Measurements from ENCODE around the gene PXDN.
"Not testable (repeated sequence)": the region's sequence is repeated elsewhere in the genome, so short reads cannot be mapped to it uniquely, and the experiment has no call there.

PXDN gene

GRCh38 chr2:1706089-1706841 lies 38.0 kb downstream of the PXDN start:
- intact Hi-C loops (cut with micrococcal nuclease); H3K27ac Mint-ChIP-seq; H3K9me3 Mint-ChIP-seq; H3K4me3 Mint-ChIP-seq; H3K4me1 Mint-ChIP-seq (ENCODE audit: low read depth); H3K36me3 Mint-ChIP-seq (ENCODE audit: low read depth); H3K27me3 Mint-ChIP-seq: not testable (repeated sequence)

GRCh38 chr2:1705557-1706076 lies 38.7 kb downstream of the PXDN start:
- Mint-ChIP-seq H3K27ac (no peak overlapping the region), H3K4me1 (ENCODE audit: low read depth) (peaks cover 6% of the 10 kb centered on the region), H3K9me3 (no peaks in the 10 kb centered on the region), H3K27me3 (peaks cover 3% of the 10 kb centered on the region), H3K4me3 (no peak overlapping the region), H3K36me3 (ENCODE audit: low read depth) (no peaks in the 10 kb centered on the region)
- intact Hi-C loops (cut with micrococcal nuclease), result no loop called here

GRCh38 chr2:1704631-1705556 lies 39.4 kb downstream of the PXDN start:
- peaks cover 6% of the 10 kb centered on the region for H3K4me1 Mint-ChIP-seq (ENCODE audit: low read depth)
- no peak overlapping the region for H3K27ac Mint-ChIP-seq
- intact Hi-C loops (cut with micrococcal nuclease), result no loop called here
- no peaks in the 10 kb centered on the region for H3K9me3 Mint-ChIP-seq
- no peak overlapping the region for H3K4me3 Mint-ChIP-seq
- no peaks in the 10 kb centered on the region for H3K36me3 Mint-ChIP-seq (ENCODE audit: low read depth)
- peaks cover 3% of the 10 kb centered on the region for H3K27me3 Mint-ChIP-seq

GRCh38 chr2:1702186-1702565 lies 42.1 kb downstream of the PXDN start:
- H3K27ac Mint-ChIP-seq, result no peak overlapping the region
- H3K4me3 Mint-ChIP-seq, result no peak overlapping the region
- intact Hi-C loops (cut with micrococcal nuclease), result no loop called here
- H3K36me3 Mint-ChIP-seq (ENCODE audit: low read depth), result no peaks in the 10 kb centered on the region
- no peaks in the 10 kb centered on the region for H3K9me3 Mint-ChIP-seq
- H3K27me3 Mint-ChIP-seq, result no peaks in the 10 kb centered on the region
- H3K4me1 Mint-ChIP-seq (ENCODE audit: low read depth), result no peaks in the 10 kb centered on the region

GRCh38 chr2:1701556-1702185 lies 42.6 kb downstream of the PXDN start:
- intact Hi-C loops (cut with micrococcal nuclease), result no loop called here
- Mint-ChIP-seq H3K27ac (no peak overlapping the region), H3K36me3 (ENCODE audit: low read depth) (no peaks in the 10 kb centered on the region), H3K9me3 (no peaks in the 10 kb centered on the region), H3K27me3 (no peaks in the 10 kb centered on the region), H3K4me1 (ENCODE audit: low read depth) (no peaks in the 10 kb centered on the region), H3K4me3 (no peak overlapping the region)

- no peaks in the 10 kb centered on the region for H3K36me3 Mint-ChIP-seq (ENCODE audit: low read depth)
- H3K27me3 Mint-ChIP-seq, result no peaks in the 10 kb centered on the region
- no peaks in the 10 kb centered on the region for H3K4me1 Mint-ChIP-seq (ENCODE audit: low read depth)
- no peaks in the 10 kb centered on the region for H3K9me3 Mint-ChIP-seq
- no peak overlapping the region for H3K4me3 Mint-ChIP-seq
- intact Hi-C loops (cut with micrococcal nuclease), result no loop called here
- no peak overlapping the region for H3K27ac Mint-ChIP-seq
These were observed 43.3 kb downstream of the PXDN start for GRCh38 chr2:1701020-1701419.

- H3K4me1 Mint-ChIP-seq (ENCODE audit: low read depth); H3K36me3 Mint-ChIP-seq (ENCODE audit: low read depth); H3K27ac Mint-ChIP-seq; H3K9me3 Mint-ChIP-seq; intact Hi-C loops (cut with micrococcal nuclease); H3K4me3 Mint-ChIP-seq; H3K27me3 Mint-ChIP-seq: not testable (repeated sequence)
These were observed 43.9 kb downstream of the PXDN start for GRCh38 chr2:1700427-1700826.

- Mint-ChIP-seq H3K27me3 (no peaks in the 10 kb centered on the region), H3K9me3 (no peaks in the 10 kb centered on the region), H3K4me3 (no peak overlapping the region), H3K27ac (no peak overlapping the region), H3K36me3 (ENCODE audit: low read depth) (no peaks in the 10 kb centered on the region), H3K4me1 (ENCODE audit: low read depth) (no peaks in the 10 kb centered on the region)
- intact Hi-C loops (cut with micrococcal nuclease), result no loop called here
These were observed 45.9 kb downstream of the PXDN start for GRCh38 chr2:1698188-1698945.

- H3K4me3 Mint-ChIP-seq, result no peak overlapping the region
- no peaks in the 10 kb centered on the region for H3K4me1 Mint-ChIP-seq (ENCODE audit: low read depth)
- intact Hi-C loops (cut with micrococcal nuclease), result no loop called here
- no peaks in the 10 kb centered on the region for H3K9me3 Mint-ChIP-seq
- H3K27ac Mint-ChIP-seq, result no peak overlapping the region
- no peaks in the 10 kb centered on the region for H3K36me3 Mint-ChIP-seq (ENCODE audit: low read depth)
- no peaks in the 10 kb centered on the region for H3K27me3 Mint-ChIP-seq
These were observed 46.7 kb downstream of the PXDN start for GRCh38 chr2:1697601-1698000.

- H3K36me3 Mint-ChIP-seq (ENCODE audit: low read depth), result no peaks in the 10 kb centered on the region
- H3K4me3 Mint-ChIP-seq, result no peak overlapping the region
- H3K27me3 Mint-ChIP-seq, result no peaks in the 10 kb centered on the region
- H3K4me1 Mint-ChIP-seq (ENCODE audit: low read depth), result no peaks in the 10 kb centered on the region
- H3K27ac Mint-ChIP-seq, result no peak overlapping the region
- intact Hi-C loops (cut with micrococcal nuclease), result no loop called here
- H3K9me3 Mint-ChIP-seq, result no peaks in the 10 kb centered on the region
These were observed 47.8 kb downstream of the PXDN start for GRCh38 chr2:1696472-1696871.

- Mint-ChIP-seq H3K27me3 (no peaks in the 10 kb centered on the region), H3K4me1 (ENCODE audit: low read depth) (no peaks in the 10 kb centered on the region), H3K9me3 (no peaks in the 10 kb centered on the region), H3K36me3 (ENCODE audit: low read depth) (no peaks in the 10 kb centered on the region), H3K4me3 (no peak overlapping the region), H3K27ac (no peak overlapping the region)
- intact Hi-C loops (cut with micrococcal nuclease), result no loop called here
These were observed 49.7 kb downstream of the PXDN start for GRCh38 chr2:1694371-1695271.

- no peaks in the 10 kb centered on the region for H3K36me3 Mint-ChIP-seq (ENCODE audit: low read depth)
- no peak overlapping the region for H3K4me3 Mint-ChIP-seq
- no peaks in the 10 kb centered on the region for H3K27me3 Mint-ChIP-seq
- no peaks in the 10 kb centered on the region for H3K9me3 Mint-ChIP-seq
- H3K4me1 Mint-ChIP-seq (ENCODE audit: low read depth), result no peaks in the 10 kb centered on the region
- no peak overlapping the region for H3K27ac Mint-ChIP-seq
- intact Hi-C loops (cut with micrococcal nuclease), result no loop called here
These were observed 50.6 kb downstream of the PXDN start for GRCh38 chr2:1693723-1694122.

GRCh38 chr2:1692342-1692741 lies 52.0 kb downstream of the PXDN start:
- H3K27ac Mint-ChIP-seq, result no peak overlapping the region
- no peaks in the 10 kb centered on the region for H3K4me1 Mint-ChIP-seq (ENCODE audit: low read depth)
- intact Hi-C loops (cut with micrococcal nuclease), result no loop called here
- no peaks in the 10 kb centered on the region for H3K27me3 Mint-ChIP-seq
- H3K36me3 Mint-ChIP-seq (ENCODE audit: low read depth), result no peaks in the 10 kb centered on the region
- H3K4me3 Mint-ChIP-seq, result no peak overlapping the region
- H3K9me3 Mint-ChIP-seq, result no peaks in the 10 kb centered on the region

Measured in dendritic cell treated with granulocyte-macrophage colony-stimulating factor and Interleukin-4, amounts not matched to agents 40 ng/mL and 50 ng/mL, for 4 days (primary cell).